HG03097 (cell line): Measurements from ENCODE around the gene OR5K3.
"Not testable (repeated sequence)": the region's sequence is repeated elsewhere in the genome, so short reads cannot be mapped to it uniquely, and the experiment has no call there.

Experiments used
- ATAC-seq: cut with Tn5 transposase; IDR thresholded peaks from one replicate; pipeline ENCODE4 v1.9.1; 2021; ENCODE audit not compliant: unreplicated experiment, low FRiP score

The OR5K3 gene, protein sequence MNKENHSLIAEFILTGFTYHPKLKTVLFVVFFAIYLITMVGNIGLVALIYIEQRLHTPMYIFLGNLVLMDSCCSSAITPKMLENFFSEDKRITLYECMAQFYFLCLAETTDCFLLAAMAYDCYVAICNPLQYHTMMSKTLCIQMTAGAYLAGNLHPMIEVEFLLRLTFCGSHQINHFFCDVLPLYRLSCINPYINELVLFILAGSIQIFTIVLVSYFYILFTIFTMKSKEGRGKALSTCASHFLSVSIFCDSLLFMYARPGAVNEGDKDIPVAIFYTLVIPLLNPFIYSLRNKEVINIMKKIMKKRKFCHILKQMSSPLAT

DNA sequence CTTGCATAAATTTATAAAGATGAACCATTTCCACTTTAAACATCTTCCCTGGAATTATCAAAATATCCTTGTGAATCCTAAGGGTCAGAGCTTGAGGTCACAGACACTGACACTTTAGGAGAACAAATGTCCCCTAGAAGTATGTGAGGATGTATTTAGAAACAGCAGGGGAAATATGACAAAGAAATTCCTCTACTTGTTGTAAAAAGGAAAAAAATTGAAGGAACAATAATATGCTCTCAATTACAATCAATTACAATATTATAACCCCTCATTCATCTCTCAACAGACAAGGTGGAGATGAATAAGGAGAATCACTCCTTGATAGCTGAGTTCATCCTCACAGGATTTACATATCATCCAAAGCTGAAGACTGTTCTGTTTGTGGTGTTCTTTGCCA, at the start of gene OR5K3:
OR5K3 (plus strand) TSS at position 301 of the 400 bp plus-strand sequence; CDS start at position 301, 0 bp downstream.
- no peak for ATAC-seq

DNA sequence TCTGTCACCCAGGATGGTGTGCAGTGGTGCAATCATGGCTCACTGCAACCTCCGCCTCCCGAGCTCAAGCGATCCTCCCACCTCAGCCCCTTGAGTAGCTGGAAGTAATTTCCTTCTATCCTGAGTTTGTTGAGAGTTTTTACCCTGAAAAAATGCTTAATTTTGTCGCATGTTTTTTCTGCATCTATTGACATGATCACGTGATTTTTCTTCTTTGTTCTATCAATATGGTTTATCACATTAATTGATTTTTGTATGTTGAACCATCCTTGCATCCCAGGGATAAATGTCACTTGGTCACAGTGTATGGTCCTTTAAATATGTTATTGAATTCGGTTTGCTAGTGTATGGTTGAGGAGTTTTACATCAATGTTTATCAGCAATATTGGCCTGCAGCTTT, 48.7 kb upstream of the OR5K3 start:
- no peak for ATAC-seq

DNA sequence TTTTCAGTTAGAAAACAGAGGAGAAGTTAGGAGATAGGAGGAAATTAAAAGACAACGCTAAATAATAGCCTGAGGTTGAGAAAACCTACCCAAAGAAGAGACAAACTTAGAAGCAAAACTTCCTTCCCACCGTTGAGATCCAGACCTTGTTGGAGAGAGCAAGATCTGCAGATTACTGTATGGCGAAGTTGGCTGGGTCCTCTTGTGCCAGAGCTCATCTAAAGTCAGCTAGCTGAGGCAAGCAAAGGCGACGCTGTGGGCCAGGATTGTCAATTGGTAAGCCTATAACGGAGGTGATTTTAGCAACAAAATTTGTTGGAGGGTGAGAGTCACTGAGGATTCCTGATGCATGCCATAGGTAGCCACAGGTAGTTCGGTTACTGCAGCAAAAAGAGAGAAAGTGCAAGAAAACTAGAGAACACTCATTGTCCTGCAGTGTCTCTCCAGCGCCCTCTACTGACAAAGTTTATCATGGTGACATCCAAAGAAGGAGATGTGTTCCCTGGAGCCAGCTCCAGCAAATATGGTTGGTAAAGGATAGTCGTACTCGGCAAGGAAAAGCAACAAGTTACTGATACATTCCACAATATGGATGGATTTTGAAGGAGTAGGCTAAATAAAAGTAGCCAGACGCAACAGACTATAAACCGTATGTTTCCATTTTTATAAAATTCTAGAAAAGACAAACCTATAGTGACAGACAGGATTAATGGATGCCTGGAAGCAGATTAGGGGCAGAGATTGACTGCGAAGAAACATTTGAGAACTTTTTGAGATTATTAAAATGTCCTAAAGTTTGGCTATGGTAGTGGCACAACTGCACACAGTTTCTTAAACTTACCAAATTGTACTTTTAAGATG, 46.6 kb upstream of the OR5K3 start:
- no peak for ATAC-seq

DNA sequence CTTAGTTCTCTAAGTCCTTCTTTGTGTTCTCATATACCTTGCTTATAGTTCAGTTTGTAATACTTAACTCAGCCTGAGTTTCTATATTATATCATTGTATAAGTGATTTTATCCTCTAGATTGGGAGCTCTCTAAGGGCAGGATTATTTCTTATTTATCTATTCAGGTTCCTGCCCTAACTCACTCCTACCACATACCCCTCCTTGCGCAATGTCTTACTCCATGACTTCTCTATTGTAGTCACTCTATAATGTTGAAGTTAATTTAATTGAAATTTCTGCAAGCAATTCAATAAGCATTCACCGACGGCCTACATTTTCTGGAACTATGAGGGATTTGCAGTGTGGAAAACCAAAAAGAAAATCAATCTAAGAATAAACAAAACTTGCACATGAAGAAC, 40.4 kb upstream of the OR5K3 start:
- no peak for ATAC-seq

DNA sequence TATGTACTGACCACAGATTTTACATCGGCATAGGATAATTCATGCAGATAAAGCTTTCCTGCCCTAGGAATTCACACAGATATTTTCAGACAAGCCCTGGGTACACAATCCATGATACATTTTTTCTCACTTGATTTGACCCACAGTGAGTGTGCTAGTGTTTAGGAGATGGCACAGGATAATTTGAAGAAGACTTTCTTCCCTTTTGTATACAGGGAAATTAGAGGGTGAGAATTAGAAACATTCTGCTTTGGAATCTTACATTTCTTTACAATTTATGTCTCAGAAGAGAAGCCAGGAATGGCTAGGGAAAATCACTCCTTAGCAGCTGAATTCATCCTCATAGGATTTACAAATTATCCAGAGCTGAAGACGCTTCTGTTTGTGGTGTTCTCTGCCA, 36.9 kb upstream of the OR5K3 start, which contains the start of gene OR5K4:
OR5K4 (plus strand) TSS at position 301 of the 400 bp plus-strand sequence; CDS start at position 301, 0 bp downstream.
- ATAC-seq, result no peak

DNA sequence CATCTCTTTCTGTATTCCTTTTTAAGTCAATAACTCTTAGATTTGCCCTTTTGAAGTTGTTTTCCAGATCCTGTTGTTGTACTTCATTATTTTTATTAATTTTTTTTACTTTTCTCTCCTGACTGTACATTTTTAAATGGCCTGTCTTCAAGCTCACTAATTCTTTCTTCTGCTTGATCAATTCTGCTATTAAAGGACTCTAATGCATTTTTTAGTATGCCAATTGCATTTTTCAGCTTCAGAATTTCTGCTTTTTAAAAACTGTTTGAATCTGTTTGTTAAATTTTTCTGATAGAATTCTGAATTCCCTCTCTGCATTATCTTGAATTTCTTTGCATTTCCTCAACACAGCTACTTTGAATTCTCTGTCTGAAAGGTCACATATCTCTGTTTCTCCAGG, 31.2 kb upstream of the OR5K3 start:
- ATAC-seq, result no peak

DNA sequence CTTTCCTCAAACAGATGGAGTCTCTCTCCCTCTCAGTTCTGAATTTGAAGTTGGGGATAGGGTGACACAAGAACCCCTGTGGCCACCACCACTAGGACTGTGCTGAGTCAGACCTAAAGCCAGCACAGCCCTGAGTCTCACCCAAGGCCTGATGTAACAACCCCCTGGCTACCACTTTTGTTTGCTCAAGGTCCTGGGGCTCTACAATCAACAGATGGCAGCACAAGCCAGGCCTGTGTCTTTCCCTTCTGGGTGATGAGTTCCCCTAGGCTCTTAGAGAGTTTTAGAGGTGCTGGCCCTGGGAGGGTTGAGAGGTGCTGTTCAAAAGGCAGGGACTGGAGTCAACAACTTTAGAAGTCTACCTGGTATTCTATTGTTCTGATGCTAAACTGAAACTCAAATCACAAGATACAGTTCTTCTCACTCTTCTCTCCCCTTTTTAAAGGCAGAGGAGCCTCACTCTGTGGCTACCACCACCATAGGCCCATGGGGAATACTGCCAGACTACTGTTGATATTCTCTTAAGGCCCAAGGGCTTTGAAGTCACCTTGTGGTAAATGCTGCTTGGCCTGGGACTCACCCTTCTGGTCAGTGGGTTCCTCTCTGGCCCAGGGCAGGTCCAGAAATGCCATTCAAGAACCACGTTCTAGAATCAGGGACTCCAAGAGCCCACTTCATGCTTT, 30.3 kb upstream of the OR5K3 start:
- peak; percentile 65 for ATAC-seq

DNA sequence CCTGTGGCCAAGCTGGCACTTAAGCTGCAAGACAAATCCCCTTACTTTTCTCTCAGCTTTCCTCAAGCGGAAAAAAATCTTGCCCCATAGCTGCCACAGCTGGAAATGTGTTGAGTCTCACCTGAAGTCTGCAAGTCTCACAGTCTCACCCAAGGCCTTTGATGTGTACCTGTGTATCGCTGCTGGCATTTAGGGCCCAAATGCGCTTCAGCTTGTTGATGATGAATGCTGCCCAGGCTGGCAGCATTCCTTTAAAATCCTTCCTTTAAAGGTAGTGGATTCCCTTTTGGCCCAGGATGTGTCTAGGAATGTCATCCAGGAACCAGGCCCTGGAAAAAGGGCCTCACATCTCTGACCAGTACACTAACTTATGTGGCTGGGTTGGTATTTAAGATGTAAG, 29.8 kb upstream of the OR5K3 start:
- ATAC-seq, result no peak

DNA sequence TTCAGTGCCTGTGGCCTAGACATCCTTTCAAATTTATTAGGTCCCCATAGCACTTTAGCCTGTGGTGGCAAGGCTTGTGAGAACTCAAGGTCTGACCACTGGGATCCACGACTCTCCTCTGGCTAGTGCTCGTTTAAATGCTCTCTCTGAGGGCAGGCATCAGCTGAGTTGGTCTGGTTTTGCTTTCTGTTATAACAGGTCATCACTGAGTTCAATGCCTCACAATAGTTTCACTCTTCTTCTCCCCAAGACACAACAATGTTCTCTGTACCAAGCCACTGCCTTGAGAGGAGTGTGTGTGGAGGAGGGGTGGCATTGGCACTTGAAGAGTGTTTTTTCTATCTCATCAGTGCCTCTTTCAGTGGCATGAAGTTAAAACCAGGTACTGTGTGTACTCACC, 29.2 kb upstream of the OR5K3 start:
- ATAC-seq, result no peak

DNA sequence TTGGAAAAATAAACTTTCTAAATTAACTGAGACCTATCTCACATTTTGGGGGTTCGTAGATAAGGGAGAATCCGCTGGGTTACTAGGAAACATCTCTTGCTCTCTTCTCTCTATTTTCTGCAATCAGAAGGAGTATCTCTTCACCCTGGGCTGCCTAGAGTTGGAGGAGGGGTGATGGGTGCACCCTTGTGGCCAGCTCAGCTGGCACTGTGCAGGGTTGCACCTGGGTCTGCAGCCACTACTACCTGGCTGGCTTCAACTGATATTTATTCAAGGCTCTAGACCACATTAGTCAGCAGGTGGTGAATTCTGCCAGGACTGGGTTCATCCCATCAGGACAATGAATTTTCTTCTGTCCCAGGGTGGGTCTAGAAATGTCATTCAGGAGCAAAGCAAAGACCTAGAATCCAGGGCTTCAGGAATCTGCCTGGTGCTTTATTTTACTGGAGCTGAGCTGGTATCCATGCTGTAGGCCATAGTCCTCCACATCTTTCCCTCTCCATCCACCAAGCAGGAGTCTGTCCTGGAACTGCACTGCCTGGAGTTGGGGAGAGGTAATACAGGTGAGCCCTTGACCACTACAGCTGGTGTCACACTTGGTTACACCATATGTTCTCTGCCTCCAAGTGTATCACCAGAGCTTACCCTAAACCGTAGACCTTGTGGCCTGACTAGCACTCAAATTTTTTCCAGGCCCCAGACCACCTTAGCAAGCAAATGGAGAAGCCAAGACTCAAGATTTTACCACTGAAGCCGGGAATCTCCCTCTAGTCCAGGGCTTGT, 22.8 kb upstream of the OR5K3 start:
- no peak for ATAC-seq

DNA sequence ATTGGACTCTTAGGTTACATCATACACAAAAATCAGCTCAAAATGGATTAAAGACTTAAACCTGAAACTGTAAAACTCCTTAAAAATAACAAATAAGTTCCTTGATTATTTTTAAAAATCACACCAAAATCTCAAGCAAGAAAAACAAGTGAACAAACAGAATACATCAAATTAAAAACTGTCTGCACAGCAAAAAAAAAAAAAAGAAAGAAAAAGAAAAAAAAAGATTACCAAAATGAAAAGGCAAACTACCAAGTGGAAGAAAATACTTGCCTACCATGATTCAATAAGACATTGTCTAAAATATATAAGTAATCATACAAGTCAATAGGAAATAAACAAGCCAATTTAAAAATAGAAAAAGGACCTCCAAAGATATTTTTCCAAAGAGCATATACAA, 19.3 kb upstream of the OR5K3 start:
- no peak for ATAC-seq

DNA sequence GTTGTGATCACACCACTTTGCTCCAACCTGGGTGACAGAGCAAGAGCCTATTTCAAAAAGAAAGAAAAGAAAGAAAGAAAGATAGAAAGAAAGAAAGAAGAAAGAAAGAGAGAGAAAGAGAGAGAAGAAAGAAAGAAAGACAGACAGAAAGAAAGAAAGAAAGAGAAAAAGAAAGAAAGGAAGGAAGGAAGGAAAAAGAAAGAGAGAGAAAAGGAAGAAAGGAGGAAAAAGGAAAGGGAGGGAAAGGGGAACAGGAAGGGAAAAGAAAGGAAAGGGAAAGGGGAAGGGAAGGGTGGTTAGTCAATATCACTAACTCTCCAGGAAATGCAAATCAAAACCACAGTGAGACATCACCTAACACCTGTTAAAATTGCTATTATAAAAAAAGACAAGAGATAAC, 18.6 kb upstream of the OR5K3 start:
- no peak for ATAC-seq

DNA sequence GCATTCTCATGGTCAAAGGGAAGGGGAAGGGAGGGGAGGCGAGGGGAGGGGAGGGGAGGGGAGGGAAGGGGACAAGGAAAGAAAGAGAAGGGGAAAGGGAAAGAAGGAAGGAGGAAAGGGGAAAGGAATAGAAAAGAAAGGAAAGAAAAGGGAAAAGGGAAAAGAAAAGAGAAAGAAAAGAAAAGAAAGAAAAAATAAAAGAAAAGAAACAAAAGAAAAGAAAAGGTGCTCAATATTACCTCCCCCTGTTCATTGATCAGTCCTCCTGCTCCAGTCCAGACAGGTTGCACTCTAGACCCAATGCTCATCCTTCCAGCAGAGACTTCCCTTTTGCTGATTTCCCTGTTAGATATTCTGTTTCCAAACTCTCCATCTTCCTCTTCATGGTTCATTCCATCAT, 18.0 kb upstream of the OR5K3 start:
- ATAC-seq, result no peak

DNA sequence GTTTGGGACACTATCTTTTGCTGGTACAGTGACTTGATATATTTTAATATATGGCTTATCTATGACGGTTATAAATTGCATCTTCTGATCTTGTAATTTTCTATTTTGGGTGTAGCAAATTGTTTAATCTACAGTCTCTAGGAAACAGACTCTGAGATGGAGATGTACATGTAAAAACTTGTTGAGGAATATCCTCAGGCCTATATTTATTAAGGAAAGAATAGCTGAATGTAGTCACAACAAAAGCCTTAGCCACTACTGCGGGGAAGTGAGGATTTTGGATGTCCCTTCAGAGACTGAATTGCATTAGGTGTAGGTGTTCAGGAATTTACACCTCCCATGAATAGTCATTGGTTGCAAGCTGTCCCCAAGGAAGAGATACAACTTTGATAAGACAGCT, 13.8 kb upstream of the OR5K3 start:
- ATAC-seq, result no peak

DNA sequence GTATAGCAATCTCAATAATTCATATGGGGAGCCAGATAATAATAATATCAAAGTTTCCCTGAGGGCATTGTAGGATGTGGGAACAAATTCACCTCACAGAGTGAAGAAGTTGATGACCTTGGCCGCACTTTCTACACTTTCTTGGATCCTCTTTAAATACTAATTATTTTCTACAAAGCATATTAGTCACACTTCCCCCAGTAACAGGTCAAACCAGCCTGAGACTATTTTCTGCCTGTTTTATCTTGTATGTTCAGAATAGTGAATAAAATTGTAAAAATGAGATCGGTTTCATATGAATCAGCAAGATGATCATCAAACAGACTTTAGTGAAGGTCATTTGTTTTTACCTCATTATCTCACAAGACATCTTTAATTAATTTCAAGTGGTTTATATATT, 2.3 kb upstream of the OR5K3 start:
- no peak for ATAC-seq

DNA sequence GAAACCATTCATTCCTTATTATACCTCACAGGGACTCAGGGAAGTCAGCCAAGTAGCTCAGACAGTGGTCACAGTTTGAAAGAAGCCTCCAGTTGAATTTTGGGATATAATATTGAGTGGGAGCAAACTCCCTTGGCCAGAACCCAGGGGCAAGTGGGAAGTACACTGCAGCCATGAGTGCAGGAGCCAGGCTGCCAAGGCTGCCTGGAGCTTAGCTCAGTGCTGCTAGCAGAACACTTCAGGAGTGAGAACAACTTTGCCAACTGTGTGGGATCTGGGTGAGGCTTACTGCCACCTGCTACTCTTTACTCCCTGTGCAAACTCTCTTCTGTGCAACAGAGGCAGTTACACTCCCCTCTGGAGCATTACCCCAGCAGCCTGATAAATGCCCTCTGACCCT, 4.6 kb downstream of the OR5K3 start:
- no peak for ATAC-seq

DNA sequence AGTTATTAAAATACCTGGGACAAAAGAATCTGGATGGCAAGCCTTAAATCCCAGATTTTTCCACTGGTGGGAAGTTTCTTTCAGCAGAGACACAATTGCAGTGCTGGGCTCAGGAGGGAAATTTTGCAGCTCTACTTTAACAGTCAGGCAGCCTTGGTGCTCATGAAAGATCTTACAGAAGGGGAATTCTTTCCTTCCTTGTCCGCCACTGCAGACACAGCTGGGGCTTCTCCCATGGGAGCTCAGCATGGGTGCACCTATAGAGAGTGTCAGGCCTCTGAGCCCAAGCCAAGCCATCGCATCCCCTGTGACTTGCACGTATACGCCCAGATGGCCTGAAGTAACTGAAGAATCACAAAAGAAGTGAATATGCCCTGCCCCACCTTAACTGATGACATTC, 6.0 kb downstream of the OR5K3 start:
- not testable (repeated sequence) for ATAC-seq

DNA sequence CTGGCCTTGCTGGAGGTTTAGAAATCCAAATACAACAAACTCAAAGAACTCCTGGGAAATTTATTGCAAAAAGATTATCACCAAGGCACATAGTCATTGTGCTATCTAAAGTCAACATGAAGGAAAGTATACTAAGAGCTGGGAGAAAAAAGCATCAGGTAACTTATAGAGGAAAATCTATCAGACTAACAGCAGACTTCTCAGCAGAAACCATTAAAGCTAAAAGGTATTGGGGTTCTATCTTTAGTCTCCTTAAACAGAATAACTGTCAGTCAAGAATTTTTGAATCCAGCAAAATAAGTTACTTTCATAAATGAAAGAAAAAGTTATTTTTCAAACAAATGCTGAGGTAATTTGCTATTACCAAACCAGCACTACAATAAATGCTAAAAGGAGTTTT, 8.0 kb downstream of the OR5K3 start:
- no peak for ATAC-seq

DNA sequence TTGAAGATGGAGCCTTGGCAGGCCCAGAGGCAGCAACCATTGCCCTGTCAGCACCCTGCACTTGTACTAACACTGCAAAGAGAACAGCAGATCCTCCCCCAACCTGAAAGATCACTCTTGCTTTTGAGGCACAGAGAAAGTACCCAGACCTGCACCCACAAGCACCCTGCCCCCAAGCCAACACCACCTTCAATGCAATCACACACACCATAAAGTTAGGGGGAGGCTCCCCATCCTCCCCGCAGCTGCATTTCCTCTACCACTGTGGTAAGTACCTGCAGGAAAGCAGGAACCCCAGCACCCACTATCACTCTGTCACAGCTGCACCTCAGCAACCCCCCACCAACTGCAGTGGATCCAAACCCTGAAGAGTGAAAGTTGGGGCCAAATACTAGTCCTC, 12.0 kb downstream of the OR5K3 start:
- no peak for ATAC-seq

DNA sequence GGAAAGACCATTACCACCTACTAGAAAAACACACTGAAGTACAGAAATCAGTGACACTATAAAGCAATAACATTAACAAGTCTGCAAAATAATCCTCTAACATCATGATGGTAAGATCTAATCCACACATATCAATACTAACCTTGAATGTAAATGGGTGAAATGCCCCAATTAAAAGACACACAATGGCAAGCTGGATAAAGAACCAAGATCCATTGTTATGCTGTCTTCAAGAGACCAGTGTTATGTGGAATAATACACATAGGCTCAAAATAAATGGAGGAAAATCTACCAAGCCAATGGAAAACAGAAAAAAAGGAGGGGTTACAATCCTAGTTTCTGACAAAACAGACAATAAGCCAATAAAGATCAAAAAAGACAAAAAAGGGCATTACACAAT, 13.5 kb downstream of the OR5K3 start:
- no peak for ATAC-seq

DNA sequence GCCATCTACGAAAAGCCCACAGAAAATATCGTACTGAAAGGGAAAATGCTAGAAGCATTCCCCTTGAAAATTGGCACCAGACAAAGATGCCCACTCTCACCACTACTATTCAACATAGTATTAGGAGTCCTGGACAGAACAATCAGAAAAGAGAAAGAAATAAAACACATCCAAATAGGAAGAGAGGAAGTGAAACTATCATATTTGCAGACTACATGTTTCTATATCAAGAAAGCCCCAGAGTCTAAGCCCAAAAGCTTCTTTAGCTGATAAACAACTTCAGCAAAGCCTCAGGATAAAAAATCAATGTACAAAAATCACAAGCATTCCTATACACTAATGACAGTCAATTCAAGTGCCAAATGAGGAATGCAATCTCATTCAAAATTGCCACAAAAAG, 15.6 kb downstream of the OR5K3 start:
- ATAC-seq, result no peak
